Measurements from ENCODE around the gene AP2B1. TPM values are rescaled to one million over a fixed set of nuclear protein-coding genes. Genes with fewer than 3 reads are reported as not detected.
A peak's percentile ranks its signal among the peaks of the same experiment; 100 is the strongest.

AP2B1 gene
- total and polyA plus RNA-seq, 4 experiments from 2014 or later = 54.1 to 165 (median 118) TPM

- Mint-ChIP-seq H3K27ac (peak overlapping the region in 3 of 7 donors; percentile 28 to 65 (median 48)), H3K36me3 (peaks cover 0 to 2% of the 10 kb centered on the region in 2 donors), H3K4me1 (peaks cover 29 to 44% (median 38%) of the 10 kb centered on the region in 4 donors), H3K9me3 (no peaks in the 10 kb centered on the region), H3K4me3 (no peak overlapping the region), H3K27me3 (no peaks in the 10 kb centered on the region)
- POLR2A ChIA-PET (ENCODE audit: partially characterized antibody) = interaction anchor here (1.1 to 6.7 kb wide), 5 partner anchors 9 to 454 kb away, joined by 3 to 43 read pairs (median 4); partner anchors contain the start of genes PEX12 and SLFN5
- no peaks in the 10 kb centered on the region for H3K9me3 ChIP-seq (ENCODE audit: control insufficient read depth in 1 of 2, low read length in 2 of 2)
- DNase-seq = no peak
- no peaks in the 10 kb centered on the region for H3K27me3 ChIP-seq (ENCODE audit: insufficient read depth, low read length)
- H3K4me1 ChIP-seq (ENCODE audit: insufficient read depth, low read length) = peaks cover 41% of the 10 kb centered on the region
- H3K27ac ChIP-seq (ENCODE audit: low read depth, low read length) = no peak overlapping the region
- no peaks in the 10 kb centered on the region for H3K36me3 ChIP-seq (ENCODE audit: insufficient read depth, low read length)
- no peak overlapping the region for H3K4me3 ChIP-seq (ENCODE audit: low read length in 2 of 2)
- CTCF ChIA-PET (ENCODE audit: partially characterized antibody) = interaction anchor here (0.6 to 13.7 kb wide), 3 partner anchors 55 to 269 kb away, joined by 3 to 270 read pairs (median 11); no protein-coding TSS in a partner anchor
- intact Hi-C loops (cut with micrococcal nuclease) = no loop called here
Measured at GRCh38 chr17:35542990-35543389, 44.1 kb upstream of the AP2B1 start.

- peaks cover 0 to 2% of the 10 kb centered on the region in 2 donors for H3K36me3 Mint-ChIP-seq
- H3K27me3 ChIP-seq (ENCODE audit: insufficient read depth, low read length) = no peaks in the 10 kb centered on the region
- H3K4me3 ChIP-seq (ENCODE audit: low read length in 2 of 2) = no peak overlapping the region
- no peak overlapping the region for H3K27ac ChIP-seq (ENCODE audit: low read depth, low read length)
- intact Hi-C loops (cut with micrococcal nuclease) = no loop called here
- H3K9me3 ChIP-seq (ENCODE audit: control insufficient read depth in 1 of 2, low read length in 2 of 2) = no peaks in the 10 kb centered on the region
- POLR2A ChIA-PET (ENCODE audit: partially characterized antibody) = interaction anchor here (3.8 to 6.7 kb wide), 2 partner anchors 35 to 302 kb away, joined by 34 to 43 read pairs; partner anchors contain the start of genes PEX12 and SLFN5
- H3K4me1 Mint-ChIP-seq = peaks cover 21 to 35% (median 30%) of the 10 kb centered on the region in 4 donors
- no peaks in the 10 kb centered on the region for H3K36me3 ChIP-seq (ENCODE audit: insufficient read depth, low read length)
- no peaks in the 10 kb centered on the region for H3K9me3 Mint-ChIP-seq
- no peak overlapping the region for H3K4me3 Mint-ChIP-seq
- CTCF ChIA-PET (ENCODE audit: partially characterized antibody) = no interaction called here
- H3K27ac Mint-ChIP-seq = peak overlapping the region in 1 of 7 donors; percentile 46
- H3K4me1 ChIP-seq (ENCODE audit: insufficient read depth, low read length) = peaks cover 32% of the 10 kb centered on the region
- no peak for DNase-seq
- no peaks in the 10 kb centered on the region for H3K27me3 Mint-ChIP-seq
Measured at GRCh38 chr17:35543856-35544255, 43.3 kb upstream of the AP2B1 start.

GRCh38 chr17:35545150-35545549 is 42.0 kb upstream of the AP2B1 start:
- Mint-ChIP-seq H3K4me3 (no peak overlapping the region), H3K27ac (peak overlapping the region in 1 of 7 donors; percentile 22), H3K27me3 (no peaks in the 10 kb centered on the region), H3K4me1 (peaks cover 10 to 22% (median 18%) of the 10 kb centered on the region in 4 donors), H3K9me3 (no peaks in the 10 kb centered on the region), H3K36me3 (peaks cover 2 to 3% of the 10 kb centered on the region in 2 donors)
- no peak for DNase-seq
- intact Hi-C loops (cut with micrococcal nuclease) = no loop called here
- Histone ChIP-seq H3K27ac (ENCODE audit: low read depth, low read length) (no peak overlapping the region), H3K9me3 (ENCODE audit: control insufficient read depth in 1 of 2, low read length in 2 of 2) (no peaks in the 10 kb centered on the region), H3K27me3 (ENCODE audit: insufficient read depth, low read length) (no peaks in the 10 kb centered on the region), H3K36me3 (ENCODE audit: insufficient read depth, low read length) (no peaks in the 10 kb centered on the region), H3K4me1 (ENCODE audit: insufficient read depth, low read length) (peaks cover 19% of the 10 kb centered on the region), H3K4me3 (ENCODE audit: low read length in 2 of 2) (no peak overlapping the region)
- POLR2A ChIA-PET (ENCODE audit: partially characterized antibody) = interaction anchor here (0.7 to 6.7 kb wide), 2 partner anchors 34 to 383 kb away, joined by 3 to 43 read pairs; partner anchors contain the start of gene PEX12
- CTCF ChIA-PET (ENCODE audit: partially characterized antibody) = interaction anchor here (1.2 to 1.4 kb wide), 2 partner anchors 202 to 233 kb away, joined by 5 to 6 read pairs; no protein-coding TSS in a partner anchor

GRCh38 chr17:35546487-35546886 is 40.6 kb upstream of the AP2B1 start:
- Mint-ChIP-seq H3K36me3 (peaks cover 3 to 4% of the 10 kb centered on the region in 2 donors), H3K27ac (no peak overlapping the region), H3K4me1 (peaks cover 3 to 13% (median 8%) of the 10 kb centered on the region in 4 donors), H3K4me3 (no peak overlapping the region), H3K9me3 (no peaks in the 10 kb centered on the region), H3K27me3 (no peaks in the 10 kb centered on the region)
- Histone ChIP-seq H3K27me3 (ENCODE audit: insufficient read depth, low read length) (no peaks in the 10 kb centered on the region), H3K4me3 (ENCODE audit: low read length in 2 of 2) (no peak overlapping the region), H3K4me1 (ENCODE audit: insufficient read depth, low read length) (peaks cover 10% of the 10 kb centered on the region), H3K27ac (ENCODE audit: low read depth, low read length) (no peak overlapping the region), H3K36me3 (ENCODE audit: insufficient read depth, low read length) (no peaks in the 10 kb centered on the region), H3K9me3 (ENCODE audit: control insufficient read depth in 1 of 2, low read length in 2 of 2) (no peaks in the 10 kb centered on the region)
- DNase-seq = no peak
- ChIA-PET CTCF (ENCODE audit: partially characterized antibody) (no interaction called here), POLR2A (ENCODE audit: partially characterized antibody) (no interaction called here)
- intact Hi-C loops (cut with micrococcal nuclease) = no loop called here

GRCh38 chr17:35548208-35548810 is 38.8 kb upstream of the AP2B1 start:
- ChIA-PET CTCF (ENCODE audit: partially characterized antibody) (interaction anchor here (0.8 to 0.9 kb wide), 2 partner anchors 9 to 29 kb away, joined by 3 read pairs; no protein-coding TSS in a partner anchor), POLR2A (ENCODE audit: partially characterized antibody) (no interaction called here)
- DNase-seq = no peak
- intact Hi-C loops (cut with micrococcal nuclease) = no loop called here
- Histone ChIP-seq H3K4me1 (ENCODE audit: insufficient read depth, low read length) (no peaks in the 10 kb centered on the region), H3K27me3 (ENCODE audit: insufficient read depth, low read length) (no peaks in the 10 kb centered on the region), H3K4me3 (ENCODE audit: low read length in 2 of 2) (no peak overlapping the region), H3K27ac (ENCODE audit: low read depth, low read length) (no peak overlapping the region), H3K36me3 (ENCODE audit: insufficient read depth, low read length) (no peaks in the 10 kb centered on the region), H3K9me3 (ENCODE audit: control insufficient read depth in 1 of 2, low read length in 2 of 2) (no peaks in the 10 kb centered on the region)
- no peak overlapping the region for H3K4me3 Mint-ChIP-seq
- H3K27ac Mint-ChIP-seq = no peak overlapping the region
- peaks cover 3 to 4% of the 10 kb centered on the region in 2 donors for H3K36me3 Mint-ChIP-seq
- H3K4me1 Mint-ChIP-seq = peaks cover 0 to 4% (median 3%) of the 10 kb centered on the region in 4 donors
- H3K27me3 Mint-ChIP-seq = no peaks in the 10 kb centered on the region
- H3K9me3 Mint-ChIP-seq = no peaks in the 10 kb centered on the region

- Histone ChIP-seq H3K36me3 (ENCODE audit: insufficient read depth, low read length) (no peaks in the 10 kb centered on the region), H3K4me3 (ENCODE audit: low read length in 2 of 2) (no peak overlapping the region), H3K4me1 (ENCODE audit: insufficient read depth, low read length) (no peaks in the 10 kb centered on the region), H3K9me3 (ENCODE audit: control insufficient read depth in 1 of 2, low read length in 2 of 2) (no peaks in the 10 kb centered on the region), H3K27me3 (ENCODE audit: insufficient read depth, low read length) (no peaks in the 10 kb centered on the region), H3K27ac (ENCODE audit: low read depth, low read length) (no peak overlapping the region)
- Mint-ChIP-seq H3K9me3 (no peaks in the 10 kb centered on the region), H3K27me3 (no peaks in the 10 kb centered on the region), H3K4me1 (peaks cover 0 to 2% (median 0%) of the 10 kb centered on the region in 4 donors), H3K36me3 (peaks cover 3 to 4% of the 10 kb centered on the region in 2 donors), H3K27ac (no peak overlapping the region), H3K4me3 (no peak overlapping the region)
- DNase-seq = no peak
- ChIA-PET POLR2A (ENCODE audit: partially characterized antibody) (no interaction called here), CTCF (ENCODE audit: partially characterized antibody) (no interaction called here)
- intact Hi-C loops (cut with micrococcal nuclease) = no loop called here
Measured at GRCh38 chr17:35548978-35549377, 38.1 kb upstream of the AP2B1 start.

GRCh38 chr17:35553310-35553709 is 33.8 kb upstream of the AP2B1 start:
- Histone ChIP-seq H3K9me3 (ENCODE audit: control insufficient read depth in 1 of 2, low read length in 2 of 2) (no peaks in the 10 kb centered on the region), H3K27ac (ENCODE audit: low read depth, low read length) (no peak overlapping the region), H3K4me1 (ENCODE audit: insufficient read depth, low read length) (no peaks in the 10 kb centered on the region), H3K4me3 (ENCODE audit: low read length in 2 of 2) (no peak overlapping the region), H3K36me3 (ENCODE audit: insufficient read depth, low read length) (no peaks in the 10 kb centered on the region), H3K27me3 (ENCODE audit: insufficient read depth, low read length) (no peaks in the 10 kb centered on the region)
- intact Hi-C loops (cut with micrococcal nuclease) = no loop called here
- DNase-seq = no peak
- no peak overlapping the region for H3K27ac Mint-ChIP-seq
- CTCF ChIA-PET (ENCODE audit: partially characterized antibody) = interaction anchor here (1.1 to 1.3 kb wide), 2 partner anchors 9 to 25 kb away, joined by 3 read pairs; partner anchors contain the start of gene PEX12
- peaks cover 0 to under 1% of the 10 kb centered on the region in 2 donors for H3K27me3 Mint-ChIP-seq
- H3K4me1 Mint-ChIP-seq = no peaks in the 10 kb centered on the region
- H3K9me3 Mint-ChIP-seq = no peaks in the 10 kb centered on the region
- H3K36me3 Mint-ChIP-seq = peaks cover 2 to 4% of the 10 kb centered on the region in 2 donors
- no peak overlapping the region for H3K4me3 Mint-ChIP-seq
- POLR2A ChIA-PET (ENCODE audit: partially characterized antibody) = no interaction called here

Data from CD4-positive, alpha-beta memory T cell (primary cell).